HG02981 (cell line): ENCODE results near the gene LRP6.
"Not testable (repeated sequence)": the region's sequence is repeated elsewhere in the genome, so short reads cannot be mapped to it uniquely, and the experiment has no call there.

ENCODE experiments used
- ATAC-seq: cut with Tn5 transposase; IDR thresholded peaks from one replicate; pipeline ENCODE4 v1.9.1; 2021; ENCODE audit warnings: mild to moderate bottlenecking, moderate library complexity; ENCODE audit not compliant: unreplicated experiment

LRP6 gene

GRCh38 chr12:12266873-12267741, at the start of gene LRP6:
Gene LRP6 (minus strand): TSS chr12:12267044. CDS start chr12:12266735, 309 bp downstream.
- peak; percentile 82 for ATAC-seq

- no peak for ATAC-seq
These were observed 49.0 kb upstream of the LRP6 start for GRCh38 chr12:12315838-12316237.

GRCh38 chr12:12310695-12311094, 43.9 kb upstream of the LRP6 start:
- not testable (repeated sequence) for ATAC-seq

GRCh38 chr12:12305568-12306300, 38.9 kb upstream of the LRP6 start:
- ATAC-seq: no peak

GRCh38 chr12:12302976-12303375, 36.1 kb upstream of the LRP6 start:
- ATAC-seq: no peak

GRCh38 chr12:12301122-12301521, 34.3 kb upstream of the LRP6 start:
- no peak for ATAC-seq

- no peak for ATAC-seq
These were observed 30.5 kb upstream of the LRP6 start for GRCh38 chr12:12297201-12297830.

- ATAC-seq: no peak
These were observed 27.6 kb upstream of the LRP6 start for GRCh38 chr12:12294215-12295005.

- ATAC-seq: no peak
These were observed 23.4 kb upstream of the LRP6 start for GRCh38 chr12:12290206-12290605.

- no peak for ATAC-seq
These were observed 19.6 kb upstream of the LRP6 start for GRCh38 chr12:12286441-12286840.

- ATAC-seq: no peak
These were observed 16.0 kb upstream of the LRP6 start for GRCh38 chr12:12282761-12283425.

- ATAC-seq: no peak
These were observed 15.4 kb upstream of the LRP6 start for GRCh38 chr12:12282202-12282601.

- no peak for ATAC-seq
These were observed 14.3 kb upstream of the LRP6 start for GRCh38 chr12:12281134-12281533.

GRCh38 chr12:12278899-12279298, 12.1 kb upstream of the LRP6 start:
- ATAC-seq: no peak

GRCh38 chr12:12275874-12276273, 9.0 kb upstream of the LRP6 start:
- no peak for ATAC-seq

GRCh38 chr12:12273291-12273957, 6.6 kb upstream of the LRP6 start:
- ATAC-seq: no peak

GRCh38 chr12:12272869-12273268, 6.0 kb upstream of the LRP6 start:
- no peak for ATAC-seq

- ATAC-seq: no peak
These were observed 3.4 kb upstream of the LRP6 start for GRCh38 chr12:12270226-12270625.

GRCh38 chr12:12267742-12268200, 927 bp upstream of the LRP6 start:
- ATAC-seq: no peak
